Measurements from ENCODE around the gene ERICH2.

GRCh38 chr2:170818752-170819470 is 48.7 kb downstream of the ERICH2 start:
- TF ChIP-seq CTCF (conservative IDR thresholded peaks at IDR 0.05 in 1 of 2, IDR thresholded peaks at IDR 0.05 in 1 of 2; ENCODE audit: extremely low read depth in 1 of 2, insufficient read depth in 1 of 2, low read depth in 1 of 2, low read length in 2 of 2): no peak
- peak; percentile 87 for TF ChIP-seq EZH2 (IDR thresholded peaks at IDR 0.05; ENCODE audit: borderline replicate concordance, low read length)
